H1 (cell line): Measurements from ENCODE around the gene SNRPN. TPM values are rescaled to one million over a fixed set of nuclear protein-coding genes. Genes with fewer than 3 reads are reported as not detected.

ENCODE experiments used
- CTCF ChIA-PET: fragments of 300-600 bp; sonication (Branson Sonifier 250); formaldehyde crosslinking; loops from one replicate; lab custom pipeline; 2021; ENCODE audit not compliant: partially characterized antibody; lab: Charles Lee
- POLR2A ChIA-PET: fragments of 300-600 bp; sonication (Branson Sonifier 250); formaldehyde crosslinking; loops from one replicate; lab custom pipeline; 2021; ENCODE audit warnings: inconsistent platforms; ENCODE audit not compliant: partially characterized antibody; lab: Charles Lee
- DNase-seq, 2 experiments: peaks; one replicate each; pipeline versions ENCODE4 v3.0.0 to v3.0.0-alpha.2; 2010 to 2022; ENCODE audit warnings: low spot score in 2 of 2, low read depth in 1 of 2, mixed read lengths in 1 of 2
- FAIRE-seq: peaks from 2 replicates; lab custom pipeline; 2011; peaks lifted over from hg19 to GRCh38; lab: Jason Lieb, UNC
- H2AFZ ChIP-seq: 2 replicates; pipeline ENCODE4 v1.8.1; 2012; ENCODE audit warnings: low read length, inconsistent platforms
- H2AK5ac ChIP-seq: 2 replicates; pipeline ENCODE4 v1.6.1; 2013; ENCODE audit warnings: low read depth, low read length
- H2BK120ac ChIP-seq: replicated peaks from 2 replicates; pipeline ENCODE3; 2013; ENCODE audit warnings: low read depth, low read length, inconsistent platforms
- H2BK12ac ChIP-seq: 2 replicates; pipeline ENCODE4 v1.6.1; 2013; ENCODE audit warnings: low read depth, low read length
- H2BK15ac ChIP-seq: 2 replicates; pipeline ENCODE4 v1.6.1; 2013; ENCODE audit warnings: low read length
- H2BK20ac ChIP-seq: 2 replicates; pipeline ENCODE4 v1.6.1; 2013; ENCODE audit warnings: low read length
- H2BK5ac ChIP-seq: 2 replicates; pipeline ENCODE4 v1.6.1; 2013; ENCODE audit warnings: low read depth, low read length
- H3K14ac ChIP-seq: 2 replicates; pipeline ENCODE4 v1.6.1; 2013; ENCODE audit warnings: inconsistent platforms; ENCODE audit not compliant: insufficient read length
- H3K18ac ChIP-seq: 2 replicates; pipeline ENCODE4 v1.6.1; 2013; ENCODE audit warnings: low read length; ENCODE audit errors: extremely low read depth
- H3K23ac ChIP-seq: 2 replicates; pipeline ENCODE4 v1.6.1; 2013; ENCODE audit warnings: inconsistent platforms; ENCODE audit not compliant: insufficient read length
- H3K23me2 ChIP-seq: 2 replicates; pipeline ENCODE4 v1.6.1; 2013; ENCODE audit warnings: low read depth, low read length
- H3K27ac ChIP-seq: 2 replicates; pipeline ENCODE4 v1.6.1; 2011; ENCODE audit warnings: low read depth, low read length, inconsistent platforms
- H3K27me3 ChIP-seq, 4 experiments: replicated peaks in 1 of 4; 1 replicate in 1 of 4; 2 replicates in 3 of 4; pipeline versions ENCODE4 v1.6.1 to v1.8.1; 2011 to 2013; ENCODE audit warnings: low read length in 3 of 4, mild to moderate bottlenecking in 3 of 4, inconsistent platforms in 2 of 4, mixed read lengths in 2 of 4, moderate library complexity in 1 of 4; ENCODE audit not compliant: control insufficient read depth in 3 of 4, insufficient read depth in 3 of 4; ENCODE audit errors: extremely low read depth in 1 of 4
- H3K36me3 ChIP-seq, 4 experiments: 2 replicates each; pipeline versions ENCODE4 v1.6.1 to v1.8.1; 2011 to 2013; ENCODE audit warnings: mild to moderate bottlenecking in 4 of 4, low read length in 3 of 4, moderate library complexity in 2 of 4, control low read depth in 1 of 4, inconsistent platforms in 1 of 4; ENCODE audit not compliant: insufficient read depth in 4 of 4, control insufficient read depth in 2 of 4
- H3K4ac ChIP-seq: replicated peaks from 2 replicates; pipeline ENCODE3; 2013; ENCODE audit warnings: low read length, low read depth, mixed read lengths, inconsistent platforms; ENCODE audit not compliant: insufficient read length
- H3K4me1 ChIP-seq, 4 experiments: replicated peaks in 1 of 4; 1 replicate in 1 of 4; 2 replicates in 3 of 4; pipeline versions ENCODE4 v1.6.1 to v1.8.1; 2011 to 2013; ENCODE audit warnings: low read length in 3 of 4, inconsistent platforms in 2 of 4, mixed read lengths in 1 of 4; ENCODE audit not compliant: insufficient read depth in 4 of 4, control insufficient read depth in 3 of 4
- H3K4me2 ChIP-seq, 2 experiments: 2 replicates each; pipeline versions ENCODE4 v1.6.1 to v1.8.1; 2011 to 2013; ENCODE audit warnings: low read depth in 2 of 2, low read length in 2 of 2, control low read depth in 1 of 2, inconsistent platforms in 1 of 2, mild to moderate bottlenecking in 1 of 2; ENCODE audit not compliant: insufficient read depth in 1 of 2
- H3K4me3 ChIP-seq, 4 experiments: fragments of 200-600, 300-600 bp in 1 of 4; sonication (generic), shearing (Covaris generic), sonication (Bioruptor Twin) in 1 of 4; 2 replicates each; pipeline versions ENCODE4 v1.5.1 to v1.8.1; 2011 to 2016; ENCODE audit warnings: low read length in 4 of 4, low read depth in 3 of 4, control low read depth in 2 of 4, inconsistent platforms in 2 of 4, mild to moderate bottlenecking in 2 of 4, mixed read lengths in 1 of 4, moderate library complexity in 1 of 4; ENCODE audit not compliant: insufficient read depth in 2 of 4; ENCODE audit errors: extremely low read depth in 1 of 4
- H3K56ac ChIP-seq: replicated peaks from 2 replicates; pipeline ENCODE3; 2013; ENCODE audit warnings: low read depth, mild to moderate bottlenecking, mixed read lengths, low read length, inconsistent platforms; ENCODE audit not compliant: insufficient read length
- H3K79me1 ChIP-seq: 2 replicates; pipeline ENCODE4 v1.6.1; 2013; ENCODE audit warnings: low read depth, low read length, control low read depth
- H3K79me2 ChIP-seq, 2 experiments: 2 replicates each; pipeline versions ENCODE4 v1.6.1 to v1.8.1; 2012 to 2013; ENCODE audit warnings: low read length in 2 of 2, mild to moderate bottlenecking in 2 of 2, inconsistent platforms in 1 of 2; ENCODE audit not compliant: insufficient read depth in 2 of 2, control insufficient read depth in 1 of 2
- H3K9ac ChIP-seq, 4 experiments: replicated peaks in 1 of 4; 1 replicate in 1 of 4; 2 replicates in 3 of 4; pipeline versions ENCODE4 v1.6.1 to v1.8.1; 2011 to 2013; ENCODE audit warnings: low read depth in 3 of 4, low read length in 3 of 4, control low read depth in 2 of 4, mild to moderate bottlenecking in 2 of 4, moderate library complexity in 2 of 4, inconsistent platforms in 1 of 4; ENCODE audit errors: extremely low read depth in 1 of 4
- H3K9me3 ChIP-seq, 2 experiments: 2 replicates each; pipeline versions ENCODE4 v1.6.1 to v1.8.1; 2012 to 2013; ENCODE audit warnings: mild to moderate bottlenecking in 2 of 2, moderate library complexity in 2 of 2, control low read depth in 1 of 2, inconsistent platforms in 1 of 2, low read depth in 1 of 2, low read length in 1 of 2, mixed read lengths in 1 of 2; ENCODE audit not compliant: insufficient read depth in 2 of 2
- H4K20me1 ChIP-seq, 2 experiments: replicated peaks in 1 of 2; 2 replicates each; pipeline versions ENCODE3 to v1.8.1; 2011 to 2013; ENCODE audit warnings: inconsistent platforms in 2 of 2, low read length in 2 of 2, mild to moderate bottlenecking in 1 of 2; ENCODE audit not compliant: insufficient read depth in 2 of 2, control insufficient read depth in 1 of 2
- H4K5ac ChIP-seq: 2 replicates; pipeline ENCODE4 v1.6.1; 2013; ENCODE audit warnings: low read length, low read depth, mixed read lengths, inconsistent platforms; ENCODE audit not compliant: insufficient read length
- H4K8ac ChIP-seq: 2 replicates; pipeline ENCODE4 v1.8.0; 2013; ENCODE audit warnings: mild to moderate bottlenecking, moderate library complexity, low read length, inconsistent platforms; ENCODE audit not compliant: insufficient read depth; ENCODE audit errors: extremely low read depth
- H4K91ac ChIP-seq: replicated peaks from 2 replicates; pipeline ENCODE3; 2013; ENCODE audit warnings: low read length, mixed read lengths, inconsistent platforms; ENCODE audit not compliant: insufficient read length
- BRCA1 ChIP-seq: IDR thresholded peaks from 2 replicates; pipeline ENCODE4 v1.6.1; 2012; ENCODE audit warnings: low read depth, low read length, improper control_type of control experiment
- KDM5A ChIP-seq: fragments of 200-600 bp; IDR thresholded peaks from 2 replicates; pipeline ENCODE4 v1.7.1; 2012; ENCODE audit warnings: mild to moderate bottlenecking, low read length, inconsistent platforms, mixed read lengths
- MAFK ChIP-seq: IDR thresholded peaks from 2 replicates; pipeline ENCODE4 v1.6.1; 2012; ENCODE audit warnings: low read depth, mild to moderate bottlenecking, improper control_type of control experiment, low read length
- RFX5 ChIP-seq: IDR thresholded peaks from 2 replicates; pipeline ENCODE4 v1.6.1; 2011; ENCODE audit warnings: low read depth, low read length, improper control_type of control experiment, borderline replicate concordance
- RNF2 ChIP-seq: fragments of 200-900, 300-1000 bp; sonication (generic); IDR thresholded peaks from 2 replicates; pipeline ENCODE4 v1.7.1; 2016; ENCODE audit warnings: borderline replicate concordance, low read depth, mild to moderate bottlenecking, antibody characterized with exemption, low read length; ENCODE audit not compliant: poor library complexity, severe bottlenecking; ENCODE audit errors: missing control alignments
- SP1 ChIP-seq: IDR thresholded peaks from 2 replicates; pipeline ENCODE4 v1.6.1; 2011; ENCODE audit warnings: low read depth, low read length
- SP2 ChIP-seq: IDR thresholded peaks from 2 replicates; pipeline ENCODE4 v1.6.1; 2012; ENCODE audit warnings: mild to moderate bottlenecking, low read length, inconsistent platforms
- SP4 ChIP-seq: IDR thresholded peaks from 2 replicates; pipeline ENCODE4 v1.6.1; 2012; ENCODE audit warnings: low read length, inconsistent platforms
- SRF ChIP-seq: IDR thresholded peaks from 2 replicates; pipeline ENCODE4 v1.6.1; 2011; ENCODE audit warnings: mild to moderate bottlenecking, low read depth, low read length, moderate library complexity
- TAF1 ChIP-seq: IDR thresholded peaks from 2 replicates; pipeline ENCODE4 v1.6.1; 2011; ENCODE audit warnings: mild to moderate bottlenecking, low read depth, low read length
- YY1 ChIP-seq: IDR thresholded peaks from 2 replicates; pipeline ENCODE4 v1.6.1; 2011; ENCODE audit warnings: low read depth, mild to moderate bottlenecking, low read length
- WGBS, 2 experiments: shearing (Covaris generic) in 1 of 2; methylation state at CpG; one replicate each; pipeline versions ENCODE4 v1.1.6 to v1.1.7; 2013 to 2015; ENCODE audit warnings: low lambda C conversion rate in 2 of 2, mixed read lengths in 2 of 2, inconsistent platforms in 1 of 2, low coverage in 1 of 2, missing lambda C conversion rate in 1 of 2; ENCODE audit not compliant: insufficient replicate concordance in 2 of 2, insufficient coverage in 1 of 2, insufficient read length in 1 of 2; ENCODE audit errors: extremely low coverage in 1 of 2, missing lambda C conversion rate in 1 of 2; 5-methylcytosine and 5-hydroxymethylcytosine counted together
- polyA plus RNA-seq, 7 experiments: library from polyadenylated mRNA; depleted of rRNA in 3 of 7; stranded (reverse) in 5 of 7; unstranded in 2 of 7; fragments of >200 nt in 5 of 7; fragments of 200-250 nt in 2 of 7; gene quantifications; 1 replicate in 5 of 7; 2 replicates in 1 of 7; 4 replicates in 1 of 7; pipeline versions ENCODE4 v1.2.1 to v1.2.3, GENCODE V29; 2011 to 2013; ENCODE audit warnings: missing spikeins in 2 of 7, mixed read lengths in 2 of 7
- total RNA-seq: library from RNA; stranded (reverse); fragmentation: NEBNext Ultra II Directional; extraction: Animal tissue kit (Norgen Biotek cat#: 25700); gene quantifications from 2 replicates; pipeline ENCODE4 v1.2.1, GENCODE V29; 2021
- TF ChIP-seq, protein P1 (sequence below): IDR thresholded peaks from 2 replicates; pipeline ENCODE4 v1.6.1; 2012; ENCODE audit warnings: inconsistent platforms

The SNRPN gene
- total and polyA plus RNA-seq, 2 of the 8 experiments (the other 6 are each of a cell fraction or from before 2014, with no cell fraction given) = 905 to 1,396 TPM

DNA sequence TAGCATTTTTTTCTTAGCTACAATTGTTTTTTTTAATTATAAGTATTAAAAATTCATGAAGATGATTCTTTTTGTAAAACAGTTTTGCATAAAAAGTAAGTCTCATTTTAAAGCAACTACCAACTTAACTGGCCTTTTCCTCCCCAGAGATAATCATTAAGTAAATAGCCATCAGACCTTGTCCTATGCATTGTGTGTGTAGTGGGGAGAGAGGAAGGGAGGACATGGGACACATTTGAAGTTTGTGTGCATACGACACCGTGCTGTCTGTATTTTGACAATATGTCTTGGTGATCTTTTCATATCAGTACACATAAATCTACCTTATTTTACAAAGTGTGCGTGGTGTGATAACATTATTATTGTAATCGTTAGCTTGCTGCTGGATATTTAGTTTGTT is 8.1 kb downstream of the SNRPN start:
- Histone ChIP-seq H3K14ac (no peak overlapping the region), H3K79me1 (no peaks in the 10 kb centered on the region), H2BK120ac (no peak overlapping the region), H2BK12ac (no peak overlapping the region), H4K91ac (no peak overlapping the region), H2BK15ac (no peak overlapping the region), H3K9ac (no peak overlapping the region), H3K4me1 (peaks cover 0 to 5% (median 1%) of the 10 kb centered on the region in 4 experiments; a peak in 2 of 7 replicates), H3K18ac (no peak overlapping the region), H3K23me2 (no peaks in the 10 kb centered on the region), H4K5ac (no peak overlapping the region), H3K27me3 (no peaks in the 10 kb centered on the region), H3K4me3 (peak overlapping the region in 1 of 4 experiments; percentile 94; a peak in 1 of 8 replicates), H2BK5ac (no peak overlapping the region), H2AFZ (no peak overlapping the region), H2AK5ac (no peak overlapping the region), H4K8ac (no peak overlapping the region), H3K4ac (no peak overlapping the region), H3K27ac (no peak overlapping the region), H3K79me2 (peaks cover 30 to 98% of the 10 kb centered on the region in 2 experiments), H3K56ac (no peak overlapping the region), H3K9me3 (peaks cover 1 to 2% of the 10 kb centered on the region in 2 experiments; a peak in 2 of 4 replicates), H3K23ac (no peak overlapping the region), H4K20me1 (peaks cover 9 to 12% of the 10 kb centered on the region in 2 experiments), H3K36me3 (peaks cover 17 to 81% (median 47%) of the 10 kb centered on the region in 4 experiments), H3K4me2 (no peak overlapping the region; a peak in 1 of 4 replicates), H2BK20ac (no peak overlapping the region)
- ChIA-PET CTCF (interaction anchor here (1.2 kb wide), 1 partner anchor 30 kb away, joined by 3 read pairs; no protein-coding TSS in a partner anchor), POLR2A (interaction anchor here (0.8 to 1.4 kb wide), 4 partner anchors 10 to 63 kb away, joined by 3 to 5 read pairs (median 4); no protein-coding TSS in a partner anchor)
- WGBS, 2 experiments = 93% methylated on average over 4 of the region's 4 CpGs; no CpG with 5 or more reads in 1 of the 2 experiments
- DNase-seq = no peak
- no peak for FAIRE-seq
- TF ChIP-seq SP2 (no peak), SP1 (no peak), YY1 (no peak), TAF1 (no peak), BRCA1 (no peak), RFX5 (no peak), KDM5A (no peak), SP4 (no peak), SRF (no peak), MAFK (no peak), RNF2 (no peak)
- TF ChIP-seq, protein P1, sequence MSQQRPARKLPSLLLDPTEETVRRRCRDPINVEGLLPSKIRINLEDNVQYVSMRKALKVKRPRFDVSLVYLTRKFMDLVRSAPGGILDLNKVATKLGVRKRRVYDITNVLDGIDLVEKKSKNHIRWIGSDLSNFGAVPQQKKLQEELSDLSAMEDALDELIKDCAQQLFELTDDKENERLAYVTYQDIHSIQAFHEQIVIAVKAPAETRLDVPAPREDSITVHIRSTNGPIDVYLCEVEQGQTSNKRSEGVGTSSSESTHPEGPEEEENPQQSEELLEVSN = no peak
